ENCODE measurements around the gene MSMB.
"Not testable (repeated sequence)": the region's sequence is repeated elsewhere in the genome, so short reads cannot be mapped to it uniquely, and the experiment has no call there.

Gene MSMB

DNA sequence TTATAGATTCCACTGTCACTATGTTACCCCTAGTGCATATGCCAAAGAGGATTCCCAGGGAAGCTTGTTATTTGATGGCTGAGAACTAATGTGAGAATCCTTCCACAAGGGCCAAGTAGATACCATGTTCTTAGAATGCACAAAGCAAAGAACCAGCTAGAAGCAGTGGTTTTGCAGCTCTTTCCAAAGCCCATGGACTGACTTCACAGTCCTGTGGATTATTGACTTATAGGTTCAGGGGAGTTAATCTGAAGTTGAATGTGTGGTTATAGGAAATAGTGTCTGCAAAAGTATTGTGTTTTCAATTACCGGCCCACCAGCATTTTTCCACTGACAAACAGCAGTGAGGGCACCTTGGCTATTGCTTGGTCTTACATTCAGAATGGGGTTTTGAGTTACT is 45.5 kb downstream of the MSMB start:
- Histone ChIP-seq H3K9me3 (ENCODE audit: control insufficient read depth in 1 of 2, low read length in 2 of 2) (no peaks in the 10 kb centered on the region), H3K4me1 (ENCODE audit: control insufficient read depth in 1 of 2, insufficient read depth in 2 of 2, low read length in 2 of 2) (no peaks in the 10 kb centered on the region), H3K36me3 (ENCODE audit: control insufficient read depth in 1 of 2, insufficient read depth in 2 of 2, low read length in 2 of 2) (peaks cover 36 to 53% of the 10 kb centered on the region in 2 donors), H3K4me3 (ENCODE audit: low read depth in 1 of 2, low read length in 2 of 2) (no peak overlapping the region), H3K27me3 (ENCODE audit: low read depth, low read length) (no peaks in the 10 kb centered on the region), H3K27ac (ENCODE audit: low read length) (no peak overlapping the region)

DNA sequence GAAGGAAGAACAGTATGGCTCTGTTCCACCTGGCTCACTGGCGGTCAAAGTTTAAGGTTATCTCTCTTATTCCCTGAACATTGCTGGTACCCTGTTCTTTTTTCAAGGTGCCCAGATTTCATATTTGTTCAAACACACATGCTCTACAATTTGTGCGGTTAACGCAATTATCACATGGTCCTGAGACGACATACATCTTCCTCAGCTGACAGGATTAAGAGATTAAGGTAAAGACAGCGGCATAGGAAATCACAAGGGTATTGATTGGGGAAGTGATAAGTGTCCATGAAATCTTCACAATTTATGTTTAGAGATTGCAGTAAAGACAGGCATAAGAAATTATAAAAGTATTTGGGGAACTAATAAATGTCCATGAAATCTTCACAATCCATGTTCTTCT is 46.1 kb downstream of the MSMB start:
- H3K4me1 ChIP-seq (ENCODE audit: control insufficient read depth in 1 of 2, insufficient read depth in 2 of 2, low read length in 2 of 2); H3K9me3 ChIP-seq (ENCODE audit: control insufficient read depth in 1 of 2, low read length in 2 of 2); H3K27me3 ChIP-seq (ENCODE audit: low read depth, low read length); H3K4me3 ChIP-seq (ENCODE audit: low read depth in 1 of 2, low read length in 2 of 2); H3K27ac ChIP-seq (ENCODE audit: low read length): not testable (repeated sequence)
- peaks cover 34 to 47% of the 10 kb centered on the region in 2 donors for H3K36me3 ChIP-seq (ENCODE audit: control insufficient read depth in 1 of 2, insufficient read depth in 2 of 2, low read length in 2 of 2)

DNA sequence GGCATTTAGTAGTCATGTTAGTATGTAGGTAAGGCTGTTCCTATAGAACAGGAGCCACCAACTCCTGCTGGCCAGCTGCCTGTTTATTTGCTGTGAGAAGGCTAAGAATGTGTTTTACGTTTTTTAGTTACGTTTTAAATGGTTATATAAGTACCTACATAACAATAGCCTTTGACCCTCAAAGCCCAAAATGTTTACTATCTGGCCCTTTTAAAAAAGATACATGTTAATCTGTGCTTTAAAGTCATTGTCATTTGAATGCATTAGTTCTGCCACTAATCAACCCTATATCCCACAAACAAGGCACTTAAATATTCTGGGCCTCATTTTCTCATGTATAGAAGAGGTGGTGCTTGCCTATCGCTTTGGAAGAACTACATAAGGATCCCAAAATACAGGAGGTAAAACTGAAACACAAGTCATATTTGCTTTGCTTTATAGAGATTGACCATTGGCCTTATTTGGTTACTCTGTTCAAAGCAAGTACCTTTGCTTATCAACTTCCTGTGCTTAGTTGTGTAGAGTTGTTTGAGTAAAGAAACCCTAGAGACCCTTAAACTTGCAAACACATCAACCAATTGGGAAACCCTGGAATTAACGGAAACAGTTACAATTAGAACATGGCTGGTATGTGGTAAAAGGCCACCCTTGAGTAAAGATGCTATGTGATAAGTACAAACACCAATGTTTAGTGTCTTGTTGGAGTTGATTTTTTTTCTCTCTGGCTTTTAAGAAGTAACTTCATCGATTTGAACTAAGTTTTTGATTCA is 47.9 kb downstream of the MSMB start:
- H3K27ac ChIP-seq (ENCODE audit: low read length), result no peak overlapping the region
- H3K36me3 ChIP-seq (ENCODE audit: control insufficient read depth in 1 of 2, insufficient read depth in 2 of 2, low read length in 2 of 2), result peaks cover 29 to 30% of the 10 kb centered on the region in 2 donors

DNA sequence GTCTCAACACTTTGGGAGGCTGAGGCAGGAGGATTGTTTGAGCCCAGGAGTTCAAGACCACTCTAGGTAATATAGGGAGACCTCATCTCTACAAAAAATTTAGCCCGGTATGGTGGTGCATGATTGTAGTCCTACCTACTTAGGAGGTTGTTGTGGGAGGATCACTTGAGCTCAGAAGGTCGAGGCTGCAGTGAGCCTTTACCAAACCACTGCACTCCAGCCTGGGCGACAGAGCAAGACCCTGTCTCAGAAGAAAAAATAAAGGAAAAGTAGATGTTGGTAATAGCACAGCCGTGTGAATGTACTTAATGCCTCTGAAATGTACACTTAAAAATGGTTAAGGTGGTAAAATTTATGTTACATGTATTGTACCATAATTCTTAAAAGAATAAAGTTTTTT is 48.5 kb downstream of the MSMB start:
- Histone ChIP-seq H3K4me1 (ENCODE audit: control insufficient read depth in 1 of 2, insufficient read depth in 2 of 2, low read length in 2 of 2) (no peaks in the 10 kb centered on the region), H3K4me3 (ENCODE audit: low read depth in 1 of 2, low read length in 2 of 2) (no peak overlapping the region), H3K27me3 (ENCODE audit: low read depth, low read length) (no peaks in the 10 kb centered on the region), H3K36me3 (ENCODE audit: control insufficient read depth in 1 of 2, insufficient read depth in 2 of 2, low read length in 2 of 2) (peaks cover 23 to 24% of the 10 kb centered on the region in 2 donors), H3K9me3 (ENCODE audit: control insufficient read depth in 1 of 2, low read length in 2 of 2) (no peaks in the 10 kb centered on the region), H3K27ac (ENCODE audit: low read length) (no peak overlapping the region)

More for the DNA sequence above, 47.9 kb downstream of the MSMB start:
- H3K4me1 ChIP-seq (ENCODE audit: control insufficient read depth in 1 of 2, insufficient read depth in 2 of 2, low read length in 2 of 2), result no peaks in the 10 kb centered on the region
- no peaks in the 10 kb centered on the region for H3K9me3 ChIP-seq (ENCODE audit: control insufficient read depth in 1 of 2, low read length in 2 of 2)
- H3K4me3 ChIP-seq (ENCODE audit: low read depth in 1 of 2, low read length in 2 of 2), result no peak overlapping the region
- H3K27me3 ChIP-seq (ENCODE audit: low read depth, low read length), result no peaks in the 10 kb centered on the region

DNA sequence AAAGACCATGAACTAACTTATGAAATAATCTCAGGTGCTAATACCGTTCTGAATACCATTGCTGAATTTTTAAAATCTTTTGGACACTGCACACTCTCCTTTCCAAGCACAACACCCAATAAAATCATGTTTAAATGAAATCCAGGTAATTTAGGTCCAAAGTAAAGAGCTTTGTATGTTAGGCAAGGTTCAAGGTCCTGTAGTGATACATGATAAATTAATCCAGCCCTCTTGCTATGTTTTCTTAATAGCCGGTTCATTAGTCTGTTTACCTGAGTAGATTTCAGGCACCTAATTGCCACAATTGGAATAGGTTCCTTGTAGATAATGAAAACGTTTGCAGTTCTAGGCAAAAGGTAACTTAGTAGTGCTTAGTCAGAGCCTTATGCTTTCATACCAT is 60.5 kb downstream of the MSMB start:
- H3K4me3 ChIP-seq (ENCODE audit: low read depth in 1 of 2, low read length in 2 of 2); H3K9me3 ChIP-seq (ENCODE audit: control insufficient read depth in 1 of 2, low read length in 2 of 2); H3K27me3 ChIP-seq (ENCODE audit: low read depth, low read length); H3K4me1 ChIP-seq (ENCODE audit: control insufficient read depth in 1 of 2, insufficient read depth in 2 of 2, low read length in 2 of 2); H3K36me3 ChIP-seq (ENCODE audit: control insufficient read depth in 1 of 2, insufficient read depth in 2 of 2, low read length in 2 of 2); H3K27ac ChIP-seq (ENCODE audit: low read length): not testable (repeated sequence)

DNA sequence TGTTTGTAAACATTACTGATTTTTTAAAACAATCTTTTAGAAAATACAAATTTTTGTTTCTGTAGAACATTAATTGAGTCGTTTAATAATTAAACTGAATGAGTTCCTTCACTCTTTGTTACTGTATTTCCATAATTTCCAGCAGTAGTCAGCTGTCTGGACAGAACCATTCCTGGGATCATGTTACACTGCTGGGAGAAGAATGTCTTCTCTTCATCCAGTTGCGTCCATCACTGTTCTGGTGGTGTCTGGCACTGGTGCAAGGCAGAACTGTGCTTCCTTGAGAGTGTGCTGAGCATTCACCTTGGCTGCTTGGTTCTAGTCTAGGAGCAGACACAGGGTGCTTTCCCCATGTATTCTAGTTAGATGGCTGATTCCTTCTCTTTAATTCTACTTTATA is 61.6 kb downstream of the MSMB start:
- not testable (repeated sequence) for H3K27ac ChIP-seq (ENCODE audit: low read length); H3K9me3 ChIP-seq (ENCODE audit: control insufficient read depth in 1 of 2, low read length in 2 of 2); H3K4me3 ChIP-seq (ENCODE audit: low read depth in 1 of 2, low read length in 2 of 2); H3K27me3 ChIP-seq (ENCODE audit: low read depth, low read length); H3K4me1 ChIP-seq (ENCODE audit: control insufficient read depth in 1 of 2, insufficient read depth in 2 of 2, low read length in 2 of 2); H3K36me3 ChIP-seq (ENCODE audit: control insufficient read depth in 1 of 2, insufficient read depth in 2 of 2, low read length in 2 of 2)

DNA sequence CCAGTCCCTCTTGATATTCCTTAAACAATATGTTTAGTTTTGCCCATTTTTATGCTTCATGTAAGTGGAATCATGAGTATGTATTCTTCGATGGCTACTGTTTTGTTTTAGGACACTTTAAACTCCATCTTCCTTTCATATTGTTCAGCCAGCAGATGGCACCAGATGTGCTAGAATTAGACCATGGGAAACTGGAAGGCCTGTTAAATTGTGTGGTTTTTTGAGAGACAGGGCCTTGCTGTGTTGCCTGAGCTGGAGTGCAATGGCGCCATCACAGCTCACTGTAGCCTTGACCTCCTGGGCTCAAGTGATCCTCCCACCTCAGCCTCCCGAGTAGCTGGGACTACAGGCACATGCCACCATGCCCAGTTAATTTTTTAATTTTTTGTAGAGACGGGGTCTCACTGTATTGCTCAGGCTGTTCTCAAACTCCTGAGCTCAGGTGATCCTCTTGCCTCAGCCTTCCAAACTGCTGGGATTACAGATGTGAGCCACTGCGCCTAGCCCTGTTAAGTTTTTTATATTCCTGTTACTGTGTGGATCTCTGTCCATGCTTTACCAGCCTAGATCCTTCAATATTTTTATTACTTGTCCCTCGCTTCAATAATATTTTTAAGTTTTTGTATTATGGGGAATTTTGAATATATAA is 62.4 kb downstream of the MSMB start:
- not testable (repeated sequence) for H3K27ac ChIP-seq (ENCODE audit: low read length); H3K36me3 ChIP-seq (ENCODE audit: control insufficient read depth in 1 of 2, insufficient read depth in 2 of 2, low read length in 2 of 2); H3K9me3 ChIP-seq (ENCODE audit: control insufficient read depth in 1 of 2, low read length in 2 of 2); H3K4me1 ChIP-seq (ENCODE audit: control insufficient read depth in 1 of 2, insufficient read depth in 2 of 2, low read length in 2 of 2); H3K27me3 ChIP-seq (ENCODE audit: low read depth, low read length); H3K4me3 ChIP-seq (ENCODE audit: low read depth in 1 of 2, low read length in 2 of 2)
